HepG2 (cell line): ENCODE measurements around the gene ZKSCAN8. TPM values are rescaled to one million over a fixed set of nuclear protein-coding genes. Genes with fewer than 3 reads are reported as not detected.
A peak's percentile ranks its signal among the peaks of the same experiment; 100 is the strongest.

ENCODE experiments used
- AGO1 ChIP-seq: fragments of 200-400 bp; formaldehyde crosslinking; IDR thresholded peaks from 2 replicates; pipeline ENCODE4 v1.6.1; 2017; ENCODE audit warnings: mild to moderate bottlenecking, low read depth, low read length, moderate library complexity; ENCODE audit not compliant: poor library complexity, severe bottlenecking
- BRCA1 ChIP-seq: sonication (generic); formaldehyde crosslinking; IDR thresholded peaks from 2 replicates; pipeline ENCODE4 v1.4.0; 2020; ENCODE audit warnings: missing genetic modification reagents
- CBX2 ChIP-seq, 2 experiments: fragments of 200-600 bp in 1 of 2; sonication (generic); formaldehyde crosslinking in 1 of 2; IDR thresholded peaks; 2 replicates each; pipeline versions ENCODE4 v1.7.0 to v1.8.1; 2018 to 2022; ENCODE audit warnings: low read depth in 2 of 2, low read length in 1 of 2, mild to moderate bottlenecking in 1 of 2, missing genetic modification reagents in 1 of 2
- KAT7 ChIP-seq: IDR thresholded peaks from 2 replicates; pipeline ENCODE4 v1.6.1; 2018; ENCODE audit warnings: borderline replicate concordance, missing compliant biosample characterization
- NCOA2 ChIP-seq: sonication (generic); formaldehyde crosslinking; IDR thresholded peaks from 2 replicates; pipeline ENCODE4 v1.8.0; 2022; ENCODE audit warnings: inconsistent platforms
- NRL ChIP-seq: sonication (generic); formaldehyde crosslinking; IDR thresholded peaks from 2 replicates; pipeline ENCODE4 v1.5.0; 2020; ENCODE audit warnings: missing genetic modification reagents, mild to moderate bottlenecking, moderate library complexity, borderline replicate concordance
- RNF2 ChIP-seq: fragments of 450-650 bp; conservative IDR thresholded peaks from 2 replicates; pipeline ENCODE4 v1.6.1; 2016; ENCODE audit warnings: low read depth
- SMC3 ChIP-seq: IDR thresholded peaks from 2 replicates; pipeline ENCODE4 v1.6.1; 2011; ENCODE audit warnings: low read length, improper control_type of control experiment
- SPEN ChIP-seq: sonication (generic); formaldehyde crosslinking; IDR thresholded peaks from 2 replicates; pipeline ENCODE4 v1.5.1; 2020; ENCODE audit warnings: low read depth, mild to moderate bottlenecking, missing genetic modification reagents
- ZFYVE20 ChIP-seq: sonication (generic); formaldehyde crosslinking; IDR thresholded peaks from 2 replicates; pipeline ENCODE4 v1.8.0; 2023; ENCODE audit warnings: low read depth, mild to moderate bottlenecking, moderate library complexity, missing genetic modification reagents, borderline replicate concordance
- ZNF274 ChIP-seq: sonication (generic); formaldehyde crosslinking; IDR thresholded peaks from 2 replicates; pipeline ENCODE4 v1.5.1; 2020; ENCODE audit warnings: mild to moderate bottlenecking, missing genetic modification reagents
- ZNF75D ChIP-seq: sonication (generic); formaldehyde crosslinking; IDR thresholded peaks from 2 replicates; pipeline ENCODE4 v1.8.1; 2023; ENCODE audit warnings: missing genetic modification reagents, mild to moderate bottlenecking, borderline replicate concordance
- polyA plus RNA-seq, 8 experiments: library from polyadenylated mRNA; depleted of rRNA in 3 of 8; stranded (reverse) in 7 of 8; unstranded in 1 of 8; fragments of >200 nt; fragmentation: Illumina TruSeq in 4 of 8; extraction: Trizol in 4 of 8; gene quantifications; 2 replicates each; pipeline versions ENCODE4 v1.2.1 to v1.2.3, GENCODE V29; 2011 to 2016; ENCODE audit warnings: low read depth in 4 of 8, missing spikeins in 1 of 8, mixed read lengths in 1 of 8; ENCODE audit not compliant: insufficient read depth in 1 of 8
- total RNA-seq, 5 experiments: library from RNA; depleted of rRNA; stranded (reverse); fragments of >200 nt; fragmentation: Illumina TruSeq; extraction: Trizol; gene quantifications; 2 replicates each; pipeline ENCODE4 v1.2.3, GENCODE V29; 2016; ENCODE audit warnings: low read depth in 1 of 5
- TF ChIP-seq, protein P1 (sequence below): sonication (generic); formaldehyde crosslinking; IDR thresholded peaks from 2 replicates; pipeline ENCODE4 v1.4.0; 2020; ENCODE audit warnings: missing genetic modification reagents
- TF ChIP-seq, protein P2 (sequence below): sonication (generic); formaldehyde crosslinking; IDR thresholded peaks from 2 replicates; pipeline ENCODE4 v1.4.0; 2020; ENCODE audit warnings: missing genetic modification reagents
- TF ChIP-seq, protein P3 (sequence below): sonication (generic); formaldehyde crosslinking; IDR thresholded peaks from 2 replicates; pipeline ENCODE4 v1.9.0; 2021; ENCODE audit warnings: mild to moderate bottlenecking, missing genetic modification reagents
- TF ChIP-seq, protein P4 (sequence below), 2 experiments: sonication (generic) in 1 of 2; formaldehyde crosslinking in 1 of 2; IDR thresholded peaks; 2 replicates each; pipeline versions ENCODE4 v1.4.0 to v1.6.1; 2018 to 2020; ENCODE audit warnings: missing genetic modification reagents in 2 of 2, borderline replicate concordance in 1 of 2, low read depth in 1 of 2, mild to moderate bottlenecking in 1 of 2, missing biosample characterization in 1 of 2

ZKSCAN8 gene
- total and polyA plus RNA-seq, 2 of the 13 experiments (the other 11 are each of a cell fraction or from before 2014, with no cell fraction given), result 12.4 to 20.9 TPM

DNA sequence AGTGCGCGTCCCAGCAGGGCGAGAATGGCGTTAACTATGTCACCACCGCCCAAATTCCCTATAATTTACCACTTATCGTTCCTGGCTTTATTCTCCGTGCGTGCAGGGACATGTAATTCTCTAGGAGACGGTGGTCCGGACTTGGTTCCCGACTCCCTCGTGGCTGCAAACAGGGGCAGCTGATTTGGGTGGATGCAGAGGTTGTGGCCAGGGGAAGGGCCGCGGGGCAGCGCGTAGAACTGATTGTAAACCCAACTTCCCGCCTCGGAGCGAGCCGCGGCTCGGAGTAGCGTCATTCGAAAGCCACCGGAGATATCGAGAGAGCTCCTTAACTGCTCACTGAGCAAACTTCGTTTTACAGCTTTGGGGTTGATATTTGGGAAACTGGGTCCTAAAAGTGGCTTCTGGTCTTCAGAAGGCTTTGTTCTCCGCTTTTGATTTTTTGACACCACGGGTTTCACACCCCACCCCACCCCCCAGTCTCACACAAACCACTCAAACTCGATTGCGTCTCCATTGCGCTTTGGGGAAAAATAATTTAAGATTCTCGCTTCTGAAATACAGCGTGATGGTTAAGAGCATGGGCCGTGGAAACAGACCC, 65.9 kb downstream of the ZKSCAN8 start (continued):
- TF ChIP-seq AGO1 (no peak), SPEN (CRISPR knock-in tag) (no peak), NCOA2 (CRISPR knock-in tag) (no peak), NRL (CRISPR knock-in tag) (no peak), KAT7 (CRISPR knock-in tag) (no peak), ZFYVE20 (CRISPR knock-in tag) (no peak), CBX2 (IDR thresholded peaks at IDR 0.05; ENCODE audit: low read depth, low read length) (peak; percentile 73), CBX2 (CRISPR knock-in tag; IDR thresholded peaks at IDR 0.05; ENCODE audit: low read depth) (peak; percentile 90; the same call in 1 of the 2 replicates), ZNF274 (CRISPR knock-in tag) (no peak), RNF2 (peak; percentile 59; the same call in 1 of the 2 replicates), SMC3 (no peak), BRCA1 (CRISPR knock-in tag) (no peak), ZNF75D (CRISPR knock-in tag) (no peak)
- TF ChIP-seq, protein P1, sequence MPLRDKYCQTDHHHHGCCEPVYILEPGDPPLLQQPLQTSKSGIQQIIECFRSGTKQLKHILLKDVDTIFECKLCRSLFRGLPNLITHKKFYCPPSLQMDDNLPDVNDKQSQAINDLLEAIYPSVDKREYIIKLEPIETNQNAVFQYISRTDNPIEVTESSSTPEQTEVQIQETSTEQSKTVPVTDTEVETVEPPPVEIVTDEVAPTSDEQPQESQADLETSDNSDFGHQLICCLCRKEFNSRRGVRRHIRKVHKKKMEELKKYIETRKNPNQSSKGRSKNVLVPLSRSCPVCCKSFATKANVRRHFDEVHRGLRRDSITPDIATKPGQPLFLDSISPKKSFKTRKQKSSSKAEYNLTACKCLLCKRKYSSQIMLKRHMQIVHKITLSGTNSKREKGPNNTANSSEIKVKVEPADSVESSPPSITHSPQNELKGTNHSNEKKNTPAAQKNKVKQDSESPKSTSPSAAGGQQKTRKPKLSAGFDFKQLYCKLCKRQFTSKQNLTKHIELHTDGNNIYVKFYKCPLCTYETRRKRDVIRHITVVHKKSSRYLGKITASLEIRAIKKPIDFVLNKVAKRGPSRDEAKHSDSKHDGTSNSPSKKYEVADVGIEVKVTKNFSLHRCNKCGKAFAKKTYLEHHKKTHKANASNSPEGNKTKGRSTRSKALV, result peak; percentile 82; the same call in 1 of the 2 replicates
- TF ChIP-seq, protein P2, sequence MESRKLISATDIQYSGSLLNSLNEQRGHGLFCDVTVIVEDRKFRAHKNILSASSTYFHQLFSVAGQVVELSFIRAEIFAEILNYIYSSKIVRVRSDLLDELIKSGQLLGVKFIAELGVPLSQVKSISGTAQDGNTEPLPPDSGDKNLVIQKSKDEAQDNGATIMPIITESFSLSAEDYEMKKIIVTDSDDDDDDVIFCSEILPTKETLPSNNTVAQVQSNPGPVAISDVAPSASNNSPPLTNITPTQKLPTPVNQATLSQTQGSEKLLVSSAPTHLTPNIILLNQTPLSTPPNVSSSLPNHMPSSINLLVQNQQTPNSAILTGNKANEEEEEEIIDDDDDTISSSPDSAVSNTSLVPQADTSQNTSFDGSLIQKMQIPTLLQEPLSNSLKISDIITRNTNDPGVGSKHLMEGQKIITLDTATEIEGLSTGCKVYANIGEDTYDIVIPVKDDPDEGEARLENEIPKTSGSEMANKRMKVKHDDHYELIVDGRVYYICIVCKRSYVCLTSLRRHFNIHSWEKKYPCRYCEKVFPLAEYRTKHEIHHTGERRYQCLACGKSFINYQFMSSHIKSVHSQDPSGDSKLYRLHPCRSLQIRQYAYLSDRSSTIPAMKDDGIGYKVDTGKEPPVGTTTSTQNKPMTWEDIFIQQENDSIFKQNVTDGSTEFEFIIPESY (CRISPR knock-in tag), result no peak
- TF ChIP-seq, protein P3, sequence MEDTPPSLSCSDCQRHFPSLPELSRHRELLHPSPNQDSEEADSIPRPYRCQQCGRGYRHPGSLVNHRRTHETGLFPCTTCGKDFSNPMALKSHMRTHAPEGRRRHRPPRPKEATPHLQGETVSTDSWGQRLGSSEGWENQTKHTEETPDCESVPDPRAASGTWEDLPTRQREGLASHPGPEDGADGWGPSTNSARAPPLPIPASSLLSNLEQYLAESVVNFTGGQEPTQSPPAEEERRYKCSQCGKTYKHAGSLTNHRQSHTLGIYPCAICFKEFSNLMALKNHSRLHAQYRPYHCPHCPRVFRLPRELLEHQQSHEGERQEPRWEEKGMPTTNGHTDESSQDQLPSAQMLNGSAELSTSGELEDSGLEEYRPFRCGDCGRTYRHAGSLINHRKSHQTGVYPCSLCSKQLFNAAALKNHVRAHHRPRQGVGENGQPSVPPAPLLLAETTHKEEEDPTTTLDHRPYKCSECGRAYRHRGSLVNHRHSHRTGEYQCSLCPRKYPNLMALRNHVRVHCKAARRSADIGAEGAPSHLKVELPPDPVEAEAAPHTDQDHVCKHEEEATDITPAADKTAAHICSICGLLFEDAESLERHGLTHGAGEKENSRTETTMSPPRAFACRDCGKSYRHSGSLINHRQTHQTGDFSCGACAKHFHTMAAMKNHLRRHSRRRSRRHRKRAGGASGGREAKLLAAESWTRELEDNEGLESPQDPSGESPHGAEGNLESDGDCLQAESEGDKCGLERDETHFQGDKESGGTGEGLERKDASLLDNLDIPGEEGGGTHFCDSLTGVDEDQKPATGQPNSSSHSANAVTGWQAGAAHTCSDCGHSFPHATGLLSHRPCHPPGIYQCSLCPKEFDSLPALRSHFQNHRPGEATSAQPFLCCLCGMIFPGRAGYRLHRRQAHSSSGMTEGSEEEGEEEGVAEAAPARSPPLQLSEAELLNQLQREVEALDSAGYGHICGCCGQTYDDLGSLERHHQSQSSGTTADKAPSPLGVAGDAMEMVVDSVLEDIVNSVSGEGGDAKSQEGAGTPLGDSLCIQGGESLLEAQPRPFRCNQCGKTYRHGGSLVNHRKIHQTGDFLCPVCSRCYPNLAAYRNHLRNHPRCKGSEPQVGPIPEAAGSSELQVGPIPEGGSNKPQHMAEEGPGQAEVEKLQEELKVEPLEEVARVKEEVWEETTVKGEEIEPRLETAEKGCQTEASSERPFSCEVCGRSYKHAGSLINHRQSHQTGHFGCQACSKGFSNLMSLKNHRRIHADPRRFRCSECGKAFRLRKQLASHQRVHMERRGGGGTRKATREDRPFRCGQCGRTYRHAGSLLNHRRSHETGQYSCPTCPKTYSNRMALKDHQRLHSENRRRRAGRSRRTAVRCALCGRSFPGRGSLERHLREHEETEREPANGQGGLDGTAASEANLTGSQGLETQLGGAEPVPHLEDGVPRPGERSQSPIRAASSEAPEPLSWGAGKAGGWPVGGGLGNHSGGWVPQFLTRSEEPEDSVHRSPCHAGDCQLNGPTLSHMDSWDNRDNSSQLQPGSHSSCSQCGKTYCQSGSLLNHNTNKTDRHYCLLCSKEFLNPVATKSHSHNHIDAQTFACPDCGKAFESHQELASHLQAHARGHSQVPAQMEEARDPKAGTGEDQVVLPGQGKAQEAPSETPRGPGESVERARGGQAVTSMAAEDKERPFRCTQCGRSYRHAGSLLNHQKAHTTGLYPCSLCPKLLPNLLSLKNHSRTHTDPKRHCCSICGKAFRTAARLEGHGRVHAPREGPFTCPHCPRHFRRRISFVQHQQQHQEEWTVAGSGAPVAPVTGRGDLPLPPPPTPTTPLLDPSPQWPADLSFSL (CRISPR knock-in tag), result no peak
- TF ChIP-seq, protein P4, sequence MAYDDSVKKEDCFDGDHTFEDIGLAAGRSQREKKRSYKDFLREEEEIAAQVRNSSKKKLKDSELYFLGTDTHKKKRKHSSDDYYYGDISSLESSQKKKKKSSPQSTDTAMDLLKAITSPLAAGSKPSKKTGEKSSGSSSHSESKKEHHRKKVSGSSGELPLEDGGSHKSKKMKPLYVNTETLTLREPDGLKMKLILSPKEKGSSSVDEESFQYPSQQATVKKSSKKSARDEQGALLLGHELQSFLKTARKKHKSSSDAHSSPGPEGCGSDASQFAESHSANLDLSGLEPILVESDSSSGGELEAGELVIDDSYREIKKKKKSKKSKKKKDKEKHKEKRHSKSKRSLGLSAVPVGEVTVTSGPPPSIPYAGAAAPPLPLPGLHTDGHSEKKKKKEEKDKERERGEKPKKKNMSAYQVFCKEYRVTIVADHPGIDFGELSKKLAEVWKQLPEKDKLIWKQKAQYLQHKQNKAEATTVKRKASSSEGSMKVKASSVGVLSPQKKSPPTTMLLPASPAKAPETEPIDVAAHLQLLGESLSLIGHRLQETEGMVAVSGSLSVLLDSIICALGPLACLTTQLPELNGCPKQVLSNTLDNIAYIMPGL (CRISPR knock-in tag; IDR thresholded peaks at IDR 0.05; ENCODE audit: borderline replicate concordance in 1 of 2, low read depth in 1 of 2), result no peak
